ENCODE measurements around the gene ARL10.

ARL10 gene

GRCh38 chr5:176391479-176391878 lies 26.2 kb downstream of the ARL10 start:
- H3K27ac ChIP-seq: peak overlapping the region; percentile 99
- CTCF ChIA-PET: interaction anchor here (0.6 to 1.1 kb wide), 4 partner anchors 21 to 630 kb away, joined by 3 read pairs; partner anchors contain the start of gene KIAA1191
- no peak for TF ChIP-seq CTCF (conservative IDR thresholded peaks at IDR 0.05; ENCODE audit: low read depth)
- POLR2A ChIA-PET (ENCODE audit: low non-redundant PET): no interaction called here
- no peak for DNase-seq (ENCODE audit: low spot score)

GRCh38 chr5:176391999-176392398 lies 26.7 kb downstream of the ARL10 start:
- no peak for TF ChIP-seq CTCF (conservative IDR thresholded peaks at IDR 0.05; ENCODE audit: low read depth)
- ChIA-PET POLR2A (ENCODE audit: low non-redundant PET) (no interaction called here), CTCF (interaction anchor here (0.6 to 1.1 kb wide), 4 partner anchors 22 to 631 kb away, joined by 3 read pairs; partner anchors contain the start of gene KIAA1191)
- H3K27ac ChIP-seq: peak overlapping the region; percentile 99
- no peak for DNase-seq (ENCODE audit: low spot score)

- TF ChIP-seq CTCF (conservative IDR thresholded peaks at IDR 0.05; ENCODE audit: low read depth): no peak
- peak overlapping the region; percentile 99 for H3K27ac ChIP-seq
- CTCF ChIA-PET: interaction anchor here (0.5 to 1.1 kb wide), 2 partner anchors 28 to 31 kb away, joined by 3 to 4 read pairs; partner anchors contain the start of gene KIAA1191
- POLR2A ChIA-PET (ENCODE audit: low non-redundant PET): no interaction called here
- no peak for DNase-seq (ENCODE audit: low spot score)
Measured at GRCh38 chr5:176392526-176392925, 27.2 kb downstream of the ARL10 start.

GRCh38 chr5:176394096-176394495 lies 28.8 kb downstream of the ARL10 start:
- CTCF ChIA-PET: interaction anchor here (1.6 kb wide), 1 partner anchor 22 kb away, joined by 6 read pairs; the partner anchor contains the start of gene CLTB
- POLR2A ChIA-PET (ENCODE audit: low non-redundant PET): no interaction called here
- no peak for DNase-seq (ENCODE audit: low spot score)
- H3K27ac ChIP-seq: peak overlapping the region; percentile 99
- no peak for TF ChIP-seq CTCF (conservative IDR thresholded peaks at IDR 0.05; ENCODE audit: low read depth)

GRCh38 chr5:176394881-176395675 lies 29.8 kb downstream of the ARL10 start:
- no peak for DNase-seq (ENCODE audit: low spot score)
- POLR2A ChIA-PET (ENCODE audit: low non-redundant PET): no interaction called here
- TF ChIP-seq CTCF (conservative IDR thresholded peaks at IDR 0.05; ENCODE audit: low read depth): no peak
- peak overlapping the region; percentile 99 for H3K27ac ChIP-seq
- CTCF ChIA-PET: interaction anchor here (0.6 to 1.6 kb wide), 3 partner anchors 15 to 54 kb away, joined by 3 to 6 read pairs (median 4); partner anchors contain the start of gene CLTB

GRCh38 chr5:176396330-176396729 lies 31.0 kb downstream of the ARL10 start:
- ChIA-PET POLR2A (ENCODE audit: low non-redundant PET) (interaction anchor here (0.6 kb wide), 1 partner anchor 101 kb away, joined by 4 read pairs; no protein-coding TSS in a partner anchor), CTCF (no interaction called here)
- H3K27ac ChIP-seq: peak overlapping the region; percentile 99
- DNase-seq (ENCODE audit: low spot score): no peak
- no peak for TF ChIP-seq CTCF (conservative IDR thresholded peaks at IDR 0.05; ENCODE audit: low read depth)
